OCI-LY7 (cell line): ENCODE data around the gene CNN1. TPM values are rescaled to one million over a fixed set of nuclear protein-coding genes. Genes with fewer than 3 reads are reported as not detected.

Experiments used
- BruUV-seq: library from RNA; stranded (reverse); fragments of 400-500 nt; replicated peaks from 2 replicates; lab custom pipeline; 2021; lab: Mats Ljungman, UMichigan
- CTCF ChIA-PET: fragments of 300-600 bp; sonication (Branson Sonifier 250); formaldehyde crosslinking; loops from one replicate; lab custom pipeline; 2022; ENCODE audit warnings: antibody characterized with exemption; ENCODE audit not compliant: unreplicated experiment; lab: Charles Lee
- POLR2A ChIA-PET: fragments of 300-600 bp; sonication (Branson Sonifier 250); formaldehyde crosslinking; loops from one replicate; lab custom pipeline; 2022; ENCODE audit warnings: antibody characterized with exemption; lab: Charles Lee
- DNase-seq: peaks from one replicate; pipeline ENCODE4 v3.0.0-alpha.2; 2015; ENCODE audit warnings: low spot score
- H2AFZ ChIP-seq: fragments of 200-600 bp; sonication (generic), shearing (Covaris generic); 2 replicates; pipeline ENCODE4 v1.6.1; 2014; ENCODE audit warnings: mild to moderate bottlenecking, antibody characterized with exemption, low read length, moderate library complexity
- H3K27ac ChIP-seq: fragments of 200-600 bp; sonication (generic); 2 replicates; pipeline ENCODE4 v1.5.1; 2014; ENCODE audit warnings: mixed run types, low read depth, mild to moderate bottlenecking, moderate library complexity, low read length, inconsistent platforms; ENCODE audit not compliant: poor library complexity, severe bottlenecking
- H3K36me3 ChIP-seq: fragments of 200-600 bp; sonication (generic); 2 replicates; pipeline ENCODE4 v1.6.1; 2014; ENCODE audit warnings: mild to moderate bottlenecking, antibody characterized with exemption, low read length, moderate library complexity, mixed read lengths; ENCODE audit not compliant: insufficient read depth
- H3K4me1 ChIP-seq: fragments of 200-600 bp; sonication (generic); 2 replicates; pipeline ENCODE4 v1.5.1; 2014; ENCODE audit warnings: mild to moderate bottlenecking, low read length; ENCODE audit not compliant: insufficient read depth, poor library complexity, severe bottlenecking
- H3K4me2 ChIP-seq: fragments of 200-600 bp; sonication (generic); 2 replicates; pipeline ENCODE4 v1.6.1; 2014; ENCODE audit warnings: mild to moderate bottlenecking, low read length
- H3K4me3 ChIP-seq: fragments of 200-600 bp; sonication (generic); 2 replicates; pipeline ENCODE4 v1.5.1; 2014; ENCODE audit warnings: mild to moderate bottlenecking, low read depth, low read length; ENCODE audit not compliant: poor library complexity, severe bottlenecking
- H3K79me2 ChIP-seq: fragments of 200-600 bp; sonication (generic); 2 replicates; pipeline ENCODE4 v1.6.1; 2016; ENCODE audit warnings: low read depth, mild to moderate bottlenecking, low read length, moderate library complexity, mixed read lengths; ENCODE audit not compliant: insufficient read depth
- H3K9me2 ChIP-seq: fragments of 200-600 bp; sonication (generic); 2 replicates; pipeline ENCODE4 v1.6.1; 2016; ENCODE audit warnings: mild to moderate bottlenecking, low read length, mixed read lengths; ENCODE audit not compliant: insufficient read depth
- H3K9me3 ChIP-seq: fragments of 200-600 bp; sonication (generic); 2 replicates; pipeline ENCODE4 v1.6.1; 2014; ENCODE audit warnings: mild to moderate bottlenecking, mixed run types, low read length, mixed read lengths
- H4K20me1 ChIP-seq: fragments of 200-600 bp; sonication (generic); 2 replicates; pipeline ENCODE4 v1.6.1; 2014; ENCODE audit warnings: mild to moderate bottlenecking, antibody characterized with exemption, low read length, moderate library complexity, mixed read lengths; ENCODE audit not compliant: insufficient read depth
- EZH2phosphoT487 ChIP-seq: fragments of 200-600 bp; sonication (generic); IDR thresholded peaks from 2 replicates; pipeline ENCODE4 v1.6.1; 2018; ENCODE audit warnings: low read depth, borderline replicate concordance, mild to moderate bottlenecking, mixed run types, antibody characterized with exemption, low read length, moderate library complexity, mixed read lengths
- intact Hi-C: fragments of 100-400 bp; cut with micrococcal nuclease; formaldehyde crosslinking; loops from one replicate; pipeline ENCODE4 v1.10.0; 2022; ENCODE audit not compliant: unreplicated experiment
- total RNA-seq, 2 experiments: library from RNA; depleted of rRNA in 1 of 2; stranded (reverse); fragments of >200 nt in 1 of 2; shearing (Covaris generic) in 1 of 2; gene quantifications; 2 replicates each; pipeline ENCODE4 v1.2.3, GENCODE V29; 2014 to 2022
- TF ChIP-seq, protein P1 (sequence below): fragments of 200-600 bp; sonication (generic); conservative IDR thresholded peaks from 2 replicates; pipeline ENCODE4 v1.5.1; 2014; ENCODE audit warnings: mild to moderate bottlenecking, antibody characterized with exemption, low read length, moderate library complexity, mixed read lengths

The CNN1 gene
- total RNA-seq, 2 experiments from 2014 or later: not detected

DNA sequence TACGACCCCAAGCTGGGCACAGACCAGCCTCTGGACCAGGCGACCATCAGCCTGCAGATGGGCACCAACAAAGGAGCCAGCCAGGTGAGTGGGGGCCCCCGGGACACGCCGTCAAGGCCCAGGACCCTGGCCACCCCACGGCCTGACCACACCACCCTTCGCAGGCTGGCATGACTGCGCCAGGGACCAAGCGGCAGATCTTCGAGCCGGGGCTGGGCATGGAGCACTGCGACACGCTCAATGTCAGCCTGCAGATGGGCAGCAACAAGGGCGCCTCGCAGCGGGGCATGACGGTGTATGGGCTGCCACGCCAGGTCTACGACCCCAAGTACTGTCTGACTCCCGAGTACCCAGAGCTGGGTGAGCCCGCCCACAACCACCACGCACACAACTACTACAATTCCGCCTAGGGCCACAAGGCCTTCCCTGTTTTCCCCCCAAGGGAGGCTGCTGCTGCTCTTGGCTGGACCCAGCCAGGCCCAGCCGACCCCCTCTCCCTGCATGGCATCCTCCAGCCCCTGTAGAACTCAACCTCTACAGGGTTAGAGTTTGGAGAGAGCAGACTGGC lies 10.8 kb downstream of the CNN1 start:
- Histone ChIP-seq H3K27ac (no peak overlapping the region), H3K4me1 (peaks cover 28% of the 10 kb centered on the region), H4K20me1 (no peaks in the 10 kb centered on the region), H2AFZ (no peak overlapping the region), H3K4me2 (no peak overlapping the region), H3K36me3 (peaks cover 30% of the 10 kb centered on the region), H3K79me2 (no peaks in the 10 kb centered on the region), H3K4me3 (no peak overlapping the region), H3K9me3 (no peaks in the 10 kb centered on the region), H3K9me2 (no peaks in the 10 kb centered on the region)
- BruUV-seq: no TSS peak
- CTCF ChIA-PET: no interaction called here
- intact Hi-C loops: no loop called here
- TF ChIP-seq, protein P1, sequence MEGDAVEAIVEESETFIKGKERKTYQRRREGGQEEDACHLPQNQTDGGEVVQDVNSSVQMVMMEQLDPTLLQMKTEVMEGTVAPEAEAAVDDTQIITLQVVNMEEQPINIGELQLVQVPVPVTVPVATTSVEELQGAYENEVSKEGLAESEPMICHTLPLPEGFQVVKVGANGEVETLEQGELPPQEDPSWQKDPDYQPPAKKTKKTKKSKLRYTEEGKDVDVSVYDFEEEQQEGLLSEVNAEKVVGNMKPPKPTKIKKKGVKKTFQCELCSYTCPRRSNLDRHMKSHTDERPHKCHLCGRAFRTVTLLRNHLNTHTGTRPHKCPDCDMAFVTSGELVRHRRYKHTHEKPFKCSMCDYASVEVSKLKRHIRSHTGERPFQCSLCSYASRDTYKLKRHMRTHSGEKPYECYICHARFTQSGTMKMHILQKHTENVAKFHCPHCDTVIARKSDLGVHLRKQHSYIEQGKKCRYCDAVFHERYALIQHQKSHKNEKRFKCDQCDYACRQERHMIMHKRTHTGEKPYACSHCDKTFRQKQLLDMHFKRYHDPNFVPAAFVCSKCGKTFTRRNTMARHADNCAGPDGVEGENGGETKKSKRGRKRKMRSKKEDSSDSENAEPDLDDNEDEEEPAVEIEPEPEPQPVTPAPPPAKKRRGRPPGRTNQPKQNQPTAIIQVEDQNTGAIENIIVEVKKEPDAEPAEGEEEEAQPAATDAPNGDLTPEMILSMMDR: no peak
- no peak for TF ChIP-seq EZH2phosphoT487
- POLR2A ChIA-PET: no interaction called here
- DNase-seq: no peak

DNA sequence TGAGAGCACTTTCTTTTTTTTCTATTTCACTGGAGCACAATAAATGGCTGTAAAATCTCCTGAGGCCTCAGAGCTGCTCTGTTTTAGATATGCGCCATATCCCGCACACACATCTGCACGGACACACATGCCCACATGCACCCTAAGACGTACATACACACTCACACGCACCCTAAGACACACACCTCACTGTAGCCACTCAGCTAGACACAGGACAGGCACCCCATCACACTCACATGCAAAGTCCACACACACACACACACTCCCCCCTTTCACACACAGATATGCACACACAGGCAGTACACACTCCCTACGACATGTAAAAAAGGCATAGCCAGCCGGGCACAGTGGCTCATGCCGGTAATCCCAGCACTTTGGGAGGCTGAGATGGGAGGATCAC lies 11.6 kb downstream of the CNN1 start:
- H3K27ac ChIP-seq: no peak overlapping the region
- intact Hi-C loops: loop anchor here (5.0 kb wide), 1 partner anchor 37 kb away; no protein-coding TSS in a partner anchor
- ChIA-PET POLR2A (no interaction called here), CTCF (no interaction called here)
- DNase-seq: no peak
- BruUV-seq: no TSS peak
- TF ChIP-seq, protein P1: no peak
- TF ChIP-seq EZH2phosphoT487: no peak
- peaks cover 2% of the 10 kb centered on the region; the same call in 1 of the 2 replicates for H3K79me2 ChIP-seq
- no peak overlapping the region for H2AFZ ChIP-seq
- H3K4me1 ChIP-seq: peaks cover 31% of the 10 kb centered on the region
- H3K4me3 ChIP-seq: no peak overlapping the region
- H3K9me2 ChIP-seq: no peaks in the 10 kb centered on the region
- H3K4me2 ChIP-seq: no peak overlapping the region
- no peaks in the 10 kb centered on the region for H3K9me3 ChIP-seq
- H3K36me3 ChIP-seq: peaks cover 38% of the 10 kb centered on the region
- no peaks in the 10 kb centered on the region for H4K20me1 ChIP-seq

- H3K4me2 ChIP-seq: peak overlapping the region; percentile 69; the same call in 1 of the 2 replicates
- no TSS peak for BruUV-seq
- TF ChIP-seq, protein P1: peak; percentile 74
- no peak for TF ChIP-seq EZH2phosphoT487
- H3K36me3 ChIP-seq: peaks cover 50% of the 10 kb centered on the region
- DNase-seq: peak; percentile 53
- H3K4me3 ChIP-seq: no peak overlapping the region
- peaks cover 11% of the 10 kb centered on the region; the same call in 1 of the 2 replicates for H3K79me2 ChIP-seq
- no peaks in the 10 kb centered on the region for H3K9me3 ChIP-seq
- intact Hi-C loops: loop anchor here (5.0 kb wide), 1 partner anchor 36 kb away; no protein-coding TSS in a partner anchor
- no peak overlapping the region for H2AFZ ChIP-seq
- H3K9me2 ChIP-seq: no peaks in the 10 kb centered on the region
- H4K20me1 ChIP-seq: no peaks in the 10 kb centered on the region
- peaks cover 33% of the 10 kb centered on the region for H3K4me1 ChIP-seq
- ChIA-PET CTCF (interaction anchor here (0.6 kb wide), 1 partner anchor 9 kb away, joined by 3 read pairs; no protein-coding TSS in a partner anchor), POLR2A (no interaction called here)
- peak overlapping the region; percentile 67 for H3K27ac ChIP-seq
Measured at GRCh38 chr19:11551603-11552235, 13.1 kb downstream of the CNN1 start.
